Heart left ventricle (tissue), 16 donors: Measurements from ENCODE around the gene PTPRD. TPM values are rescaled to one million over a fixed set of nuclear protein-coding genes. Genes with fewer than 3 reads are reported as not detected.

Source experiments
- ATAC-seq, 4 donors: fragments of 200-7000 bp; cut with Tn5 transposase; one replicate each; pipeline ENCODE4 v1.9.1; 2020 to 2022; ENCODE audit warnings: moderate library complexity in 4 of 4, mild to moderate bottlenecking in 3 of 4, moderate number of reproducible peaks in 1 of 4
- DNase-seq, 5 donors: peaks; one replicate each; pipeline ENCODE4 v3.0.0-alpha.2; 2020
- H3K27ac ChIP-seq, 12 donors: fragments of 200-600 bp; sonication (generic) in 4 of 12; one replicate each; pipeline versions ENCODE4 v1.5.0 to v1.8.0; 2016 to 2022; ENCODE audit warnings: mild to moderate bottlenecking in 2 of 12
- H3K27me3 ChIP-seq, 9 donors: fragments of 200-600 bp; sonication (generic) in 2 of 9; one replicate each; pipeline versions ENCODE4 v1.5.1 to v1.8.0; 2016 to 2022; ENCODE audit warnings: mild to moderate bottlenecking in 3 of 9
- H3K36me3 ChIP-seq, 9 donors: fragments of 200-600 bp; sonication (generic) in 2 of 9; one replicate each; pipeline versions ENCODE4 v1.5.0 to v1.8.0; 2018 to 2022; ENCODE audit warnings: mild to moderate bottlenecking in 2 of 9
- H3K4me1 ChIP-seq, 12 donors: fragments of 200-600 bp; sonication (generic) in 4 of 12; one replicate each; pipeline versions ENCODE4 v1.5.0 to v1.8.0; 2016 to 2022; ENCODE audit warnings: mild to moderate bottlenecking in 3 of 12
- H3K4me3 ChIP-seq, 12 donors: fragments of 200-600 bp; sonication (generic) in 4 of 12; one replicate each; pipeline versions ENCODE4 v1.5.0 to v1.8.0; 2017 to 2022; ENCODE audit warnings: mild to moderate bottlenecking in 9 of 12, moderate library complexity in 4 of 12
- H3K9me3 ChIP-seq, 12 donors: fragments of 200-600 bp; sonication (generic) in 4 of 12; one replicate each; pipeline versions ENCODE4 v1.5.0 to v1.8.0; 2016 to 2022; ENCODE audit warnings: mild to moderate bottlenecking in 1 of 12
- POLR2A ChIP-seq, 2 donors: fragments of 450-650 bp; IDR thresholded peaks; one replicate each; pipeline ENCODE4 v1.6.1; 2017; ENCODE audit warnings: antibody characterized with exemption in 2 of 2, mild to moderate bottlenecking in 2 of 2, moderate library complexity in 2 of 2
- WGBS, 4 donors: extraction: QIAGEN DNeasy Blood & Tissue Kit in 2 of 4; methylation state at CpG; one replicate each; pipeline versions ENCODE4 v1.1.5 to v1.1.7; 2013 to 2018; 5-methylcytosine and 5-hydroxymethylcytosine counted together
- intact Hi-C, 10 donors: fragments of 100-400 bp; cut with DNase I; formaldehyde crosslinking; loops; one replicate each; pipeline versions ENCODE4 v1.11.1 to v1.14.2; 2022
- polyA plus RNA-seq, 2 donors: library from polyadenylated mRNA; stranded (reverse); fragments of 200-250 nt; gene quantifications; one replicate each; pipeline ENCODE4 v1.2.3, GENCODE V29; 2013
- total RNA-seq, 9 donors: library from RNA; depleted of rRNA in 2 of 9; stranded (reverse); fragments of >200 nt in 2 of 9; fragmentation: NEBNext Ultra II Directional in 3 of 9; extraction: Animal tissue kit (Norgen Biotek cat#: 25700) in 3 of 9; gene quantifications; one replicate each; pipeline versions ENCODE4 v1.1.0 to v1.2.4, GENCODE V29; 2016 to 2023
- TF ChIP-seq, protein P1 (sequence below), 12 donors: fragments of 200-600 bp; sonication (generic) in 4 of 12; IDR thresholded peaks; one replicate each; pipeline versions ENCODE4 v1.5.0 to v1.8.0; 2018 to 2022; ENCODE audit warnings: antibody characterized with exemption in 12 of 12, mild to moderate bottlenecking in 5 of 12
- donor health status: ischemic (EF 13 %, LVEDD 7.1; RV severe dilation, severe dysfunction).
- donor health status: healthy with polysubstance abuse.
- donor health status: DM: no; HTN: yes; CAD: no.
- donor health status: DM: no; HTN: no; CAD: no.
- donor health status: ischemic (EF 25% LVEDD 6.9; RV normal size, moderate dysfunction).
- donor health status: ischemic (EF 25% LVEDD 5.7; RV mildly dilated, moderate dysfunction).
- donor health status: healthy.
- donor health status: DM: yes; HTN: yes; CAD: no.
- donor health status: ischemic (EF 35%, LVEDD 5.7; RV mildly dilated, moderate dysfunction).
- donor health status: nonischemic (EF 11% LVEDD 7.7; RV severe dilation, severe dysfunction).
- donor health status: DM: yes; HTN: yes; CAD: no.
- donor health status: PGD.
- donor health status: ischemic (EF 29% LVEDD 5.4; RV normal size, mild dysfunction).
- donor health status: nonischemic (EF 23%, LVEDD 6.1; RV moderate dilation, normal function).

PTPRD gene
- total and polyA plus RNA-seq, 11 donors, result 1.4 to 25.3 (median 15.1) TPM

GRCh38 chr9:10268531-10269485 lies 344.0 kb downstream of the PTPRD start:
- 6 to 7% (median 7%) methylated on average over 8 of the region's 8 CpGs for WGBS, 4 donors
- Histone ChIP-seq H3K4me3 (no peak overlapping the region), H3K9me3 (no peaks in the 10 kb centered on the region), H3K27me3 (no peaks in the 10 kb centered on the region), H3K4me1 (peaks cover 0 to 7% (median 0%) of the 10 kb centered on the region in 12 donors), H3K36me3 (no peaks in the 10 kb centered on the region), H3K27ac (peak overlapping the region in 2 of 12 donors; percentile 27 to 28)
- ATAC-seq, result peak in 3 of 4 donors; percentile 71 to 81 (median 79)
- DNase-seq, result peak in 3 of 5 donors; percentile 14 to 37 (median 24)
- intact Hi-C loops, result loop anchor here in 9 of 10 donors (2.0 to 5.0 kb wide), 4 partner anchors 37 to 212 kb away; no protein-coding TSS in a partner anchor
- TF ChIP-seq, protein P1, sequence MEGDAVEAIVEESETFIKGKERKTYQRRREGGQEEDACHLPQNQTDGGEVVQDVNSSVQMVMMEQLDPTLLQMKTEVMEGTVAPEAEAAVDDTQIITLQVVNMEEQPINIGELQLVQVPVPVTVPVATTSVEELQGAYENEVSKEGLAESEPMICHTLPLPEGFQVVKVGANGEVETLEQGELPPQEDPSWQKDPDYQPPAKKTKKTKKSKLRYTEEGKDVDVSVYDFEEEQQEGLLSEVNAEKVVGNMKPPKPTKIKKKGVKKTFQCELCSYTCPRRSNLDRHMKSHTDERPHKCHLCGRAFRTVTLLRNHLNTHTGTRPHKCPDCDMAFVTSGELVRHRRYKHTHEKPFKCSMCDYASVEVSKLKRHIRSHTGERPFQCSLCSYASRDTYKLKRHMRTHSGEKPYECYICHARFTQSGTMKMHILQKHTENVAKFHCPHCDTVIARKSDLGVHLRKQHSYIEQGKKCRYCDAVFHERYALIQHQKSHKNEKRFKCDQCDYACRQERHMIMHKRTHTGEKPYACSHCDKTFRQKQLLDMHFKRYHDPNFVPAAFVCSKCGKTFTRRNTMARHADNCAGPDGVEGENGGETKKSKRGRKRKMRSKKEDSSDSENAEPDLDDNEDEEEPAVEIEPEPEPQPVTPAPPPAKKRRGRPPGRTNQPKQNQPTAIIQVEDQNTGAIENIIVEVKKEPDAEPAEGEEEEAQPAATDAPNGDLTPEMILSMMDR (IDR thresholded peaks at IDR 0.05), result peak in 11 of 12 donors; percentile 26 to 60 (median 46)
- no peak for TF ChIP-seq POLR2A (IDR thresholded peaks at IDR 0.05)

GRCh38 chr9:10265153-10265631 lies 347.6 kb downstream of the PTPRD start:
- peaks cover 0 to 13% (median 0%) of the 10 kb centered on the region in 12 donors for H3K4me1 ChIP-seq
- ATAC-seq (no peak), DNase-seq (no peak)
- no peak overlapping the region for H3K4me3 ChIP-seq
- H3K36me3 ChIP-seq, result no peaks in the 10 kb centered on the region
- no peaks in the 10 kb centered on the region for H3K27me3 ChIP-seq
- no peaks in the 10 kb centered on the region for H3K9me3 ChIP-seq
- no peak overlapping the region for H3K27ac ChIP-seq
- WGBS, 4 donors, result 41 to 56% (median 51%) methylated on average over 2 of the region's 2 CpGs
- no peak for TF ChIP-seq POLR2A (IDR thresholded peaks at IDR 0.05)
- TF ChIP-seq, protein P1 (IDR thresholded peaks at IDR 0.05), result no peak
- intact Hi-C loops, result loop anchor here in 6 of 10 donors (5.0 kb wide), 2 partner anchors 33 to 203 kb away; no protein-coding TSS in a partner anchor

DNA sequence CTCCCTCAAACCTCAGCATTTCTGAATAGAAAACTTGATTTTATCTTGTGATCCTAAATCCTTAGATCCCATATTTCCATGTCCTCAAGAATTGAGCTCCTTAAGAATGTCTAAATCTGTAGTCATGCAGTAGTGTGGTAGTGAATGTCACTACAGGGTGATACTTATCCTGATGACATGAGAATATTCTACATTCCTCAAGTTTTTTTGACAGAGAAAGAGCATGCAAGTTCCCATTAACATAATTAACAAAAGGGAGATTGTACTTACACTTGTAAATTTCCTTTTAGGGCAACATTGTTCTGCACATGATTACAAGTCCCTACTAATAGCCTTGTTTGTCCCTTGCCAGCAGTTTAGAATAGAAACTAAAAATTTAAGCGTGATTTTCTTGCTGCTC lies 352.3 kb downstream of the PTPRD start:
- Histone ChIP-seq H3K4me3 (no peak overlapping the region), H3K27ac (no peak overlapping the region), H3K27me3 (no peaks in the 10 kb centered on the region), H3K4me1 (peaks cover 0 to 6% (median 0%) of the 10 kb centered on the region in 12 donors), H3K9me3 (no peaks in the 10 kb centered on the region), H3K36me3 (no peaks in the 10 kb centered on the region)
- TF ChIP-seq POLR2A (IDR thresholded peaks at IDR 0.05), result no peak
- TF ChIP-seq, protein P1 (IDR thresholded peaks at IDR 0.05), result no peak
- no peak for ATAC-seq
- DNase-seq, result no peak
- intact Hi-C loops, result no loop called here
- 33 to 59% (median 43%) methylated on average over 1 of the region's 1 CpG for WGBS, 4 donors

DNA sequence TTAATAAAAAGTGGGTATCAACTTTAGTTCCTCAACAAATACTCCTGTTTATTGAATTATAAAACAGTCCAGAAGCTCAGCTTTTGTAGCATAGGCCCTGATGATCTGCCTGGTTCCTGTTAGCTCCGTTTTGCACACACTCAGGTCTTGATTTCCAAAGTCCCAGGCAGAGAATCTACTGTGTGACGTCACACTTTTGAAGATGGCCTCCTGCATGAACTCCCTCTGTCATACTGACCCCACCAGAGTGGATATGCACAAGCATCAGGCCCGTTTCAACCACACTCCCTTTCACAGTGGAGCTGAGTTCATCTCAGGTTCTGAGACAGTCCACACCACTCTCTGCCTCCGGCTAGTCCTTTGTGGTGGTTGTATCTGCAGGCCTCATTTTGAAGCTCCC lies 353.1 kb downstream of the PTPRD start:
- no peaks in the 10 kb centered on the region for H3K36me3 ChIP-seq
- DNase-seq (no peak), ATAC-seq (no peak)
- peaks cover 0 to 8% (median 0%) of the 10 kb centered on the region in 12 donors for H3K4me1 ChIP-seq
- intact Hi-C loops, result no loop called here
- no peaks in the 10 kb centered on the region for H3K27me3 ChIP-seq
- TF ChIP-seq, protein P1 (IDR thresholded peaks at IDR 0.05), result no peak
- TF ChIP-seq POLR2A (IDR thresholded peaks at IDR 0.05), result no peak
- H3K4me3 ChIP-seq, result no peak overlapping the region
- no peaks in the 10 kb centered on the region for H3K9me3 ChIP-seq
- H3K27ac ChIP-seq, result no peak overlapping the region
- WGBS, 4 donors, result 73 to 88% (median 80%) methylated on average over 4 of the region's 4 CpGs
